ENCODE results near the gene SHD.
A peak's percentile ranks its signal among the peaks of the same experiment; 100 is the strongest.

Gene SHD

GRCh38 chr19:4305659-4306058 lies 26.6 kb downstream of the SHD start:
- Histone ChIP-seq H3K9ac (ENCODE audit: low read length) (no peak overlapping the region), H4K12ac (ENCODE audit: low read depth, low read length) (no peak overlapping the region), H3K23ac (ENCODE audit: low read length) (no peak overlapping the region), H3K79me1 (ENCODE audit: low read length) (peaks cover 7% of the 10 kb centered on the region), H3K4me1 (ENCODE audit: control insufficient read depth in 1 of 2, insufficient read depth in 2 of 2, low read length in 2 of 2) (peaks cover 14 to 17% of the 10 kb centered on the region in 2 experiments), H3K27ac (ENCODE audit: low read depth, low read length) (no peak overlapping the region), H3K36me3 (ENCODE audit: control insufficient read depth in 1 of 2, insufficient read depth in 2 of 2, low read length in 2 of 2) (peaks cover 2 to 5% of the 10 kb centered on the region in 2 experiments), H2BK12ac (ENCODE audit: low read length) (no peak overlapping the region), H2AFZ (ENCODE audit: insufficient read depth, low read length, poor library complexity) (no peak overlapping the region), H3K9me3 (ENCODE audit: insufficient read depth, low read depth, low read length) (peaks cover 3% of the 10 kb centered on the region), H2AK5ac (ENCODE audit: low read length) (no peak overlapping the region), H4K8ac (ENCODE audit: low read depth, low read length) (no peak overlapping the region), H4K91ac (ENCODE audit: low read depth, low read length) (no peak overlapping the region), H3K4me3 (ENCODE audit: low read depth, low read length) (peak overlapping the region; percentile 53), H3K18ac (ENCODE audit: low read length) (no peak overlapping the region), H3K4me2 (ENCODE audit: low read length) (no peak overlapping the region), H3K27me3 (ENCODE audit: insufficient read depth, low read length) (no peaks in the 10 kb centered on the region), H3K4ac (ENCODE audit: low read depth, low read length) (no peak overlapping the region), H3K79me2 (ENCODE audit: control insufficient read depth, insufficient read depth, low read length, poor library complexity) (no peaks in the 10 kb centered on the region), H3K14ac (ENCODE audit: low read length) (no peak overlapping the region), H2BK5ac (ENCODE audit: low read depth, low read length, poor library complexity) (no peak overlapping the region), H2BK120ac (ENCODE audit: insufficient read depth, low read length, poor library complexity) (no peak overlapping the region)
- no CpG with 5 or more reads among the region's 16 CpGs for WGBS (ENCODE audit: extremely low coverage, insufficient coverage, insufficient read length)
- DNase-seq = no peak

GRCh38 chr19:4310247-4311121 lies 31.4 kb downstream of the SHD start:
- H2BK5ac ChIP-seq (ENCODE audit: low read depth, low read length, poor library complexity) = no peak overlapping the region
- H2BK120ac ChIP-seq (ENCODE audit: insufficient read depth, low read length, poor library complexity) = no peak overlapping the region
- WGBS (ENCODE audit: extremely low coverage, insufficient coverage, insufficient read length) = no CpG with 5 or more reads among the region's 22 CpGs
- H3K79me2 ChIP-seq (ENCODE audit: control insufficient read depth, insufficient read depth, low read length, poor library complexity) = no peaks in the 10 kb centered on the region
- H2AK5ac ChIP-seq (ENCODE audit: low read length) = no peak overlapping the region
- no peak overlapping the region for H4K12ac ChIP-seq (ENCODE audit: low read depth, low read length)
- no peak overlapping the region for H3K4me3 ChIP-seq (ENCODE audit: low read depth, low read length)
- no peak overlapping the region for H3K18ac ChIP-seq (ENCODE audit: low read length)
- H3K9ac ChIP-seq (ENCODE audit: low read length) = no peak overlapping the region
- H3K27ac ChIP-seq (ENCODE audit: low read depth, low read length) = no peak overlapping the region
- no peaks in the 10 kb centered on the region for H3K79me1 ChIP-seq (ENCODE audit: low read length)
- no peak overlapping the region for H3K4ac ChIP-seq (ENCODE audit: low read depth, low read length)
- no peak overlapping the region for H4K91ac ChIP-seq (ENCODE audit: low read depth, low read length)
- no peak overlapping the region for H3K14ac ChIP-seq (ENCODE audit: low read length)
- no peak overlapping the region for H2BK12ac ChIP-seq (ENCODE audit: low read length)
- peaks cover 6% of the 10 kb centered on the region for H3K9me3 ChIP-seq (ENCODE audit: insufficient read depth, low read depth, low read length)
- DNase-seq = peak in 1 of 2 donors; percentile 51
- H4K8ac ChIP-seq (ENCODE audit: low read depth, low read length) = no peak overlapping the region
- H3K4me1 ChIP-seq (ENCODE audit: control insufficient read depth in 1 of 2, insufficient read depth in 2 of 2, low read length in 2 of 2) = no peaks in the 10 kb centered on the region
- H3K23ac ChIP-seq (ENCODE audit: low read length) = no peak overlapping the region
- H3K27me3 ChIP-seq (ENCODE audit: insufficient read depth, low read length) = no peaks in the 10 kb centered on the region
- no peak overlapping the region for H2AFZ ChIP-seq (ENCODE audit: insufficient read depth, low read length, poor library complexity)
- H3K4me2 ChIP-seq (ENCODE audit: low read length) = no peak overlapping the region
- H3K36me3 ChIP-seq (ENCODE audit: control insufficient read depth in 1 of 2, insufficient read depth in 2 of 2, low read length in 2 of 2) = peaks cover 2 to 5% of the 10 kb centered on the region in 2 experiments

GRCh38 chr19:4313847-4314490 lies 34.9 kb downstream of the SHD start:
- Histone ChIP-seq H3K27me3 (ENCODE audit: insufficient read depth, low read length) (no peaks in the 10 kb centered on the region), H4K8ac (ENCODE audit: low read depth, low read length) (no peak overlapping the region), H3K4ac (ENCODE audit: low read depth, low read length) (no peak overlapping the region), H3K18ac (ENCODE audit: low read length) (no peak overlapping the region), H3K23ac (ENCODE audit: low read length) (no peak overlapping the region), H3K9me3 (ENCODE audit: insufficient read depth, low read depth, low read length) (peaks cover 4% of the 10 kb centered on the region), H3K36me3 (ENCODE audit: control insufficient read depth in 1 of 2, insufficient read depth in 2 of 2, low read length in 2 of 2) (peaks cover 2 to 3% of the 10 kb centered on the region in 2 experiments), H2BK12ac (ENCODE audit: low read length) (no peak overlapping the region), H2BK5ac (ENCODE audit: low read depth, low read length, poor library complexity) (no peak overlapping the region), H4K91ac (ENCODE audit: low read depth, low read length) (no peak overlapping the region), H3K9ac (ENCODE audit: low read length) (no peak overlapping the region), H2AFZ (ENCODE audit: insufficient read depth, low read length, poor library complexity) (no peak overlapping the region), H3K4me2 (ENCODE audit: low read length) (no peak overlapping the region), H3K4me1 (ENCODE audit: control insufficient read depth in 1 of 2, insufficient read depth in 2 of 2, low read length in 2 of 2) (no peaks in the 10 kb centered on the region), H3K27ac (ENCODE audit: low read depth, low read length) (no peak overlapping the region), H2BK120ac (ENCODE audit: insufficient read depth, low read length, poor library complexity) (no peak overlapping the region), H3K14ac (ENCODE audit: low read length) (no peak overlapping the region), H4K12ac (ENCODE audit: low read depth, low read length) (no peak overlapping the region), H2AK5ac (ENCODE audit: low read length) (no peak overlapping the region), H3K79me1 (ENCODE audit: low read length) (no peaks in the 10 kb centered on the region), H3K4me3 (ENCODE audit: low read depth, low read length) (no peak overlapping the region), H3K79me2 (ENCODE audit: control insufficient read depth, insufficient read depth, low read length, poor library complexity) (no peaks in the 10 kb centered on the region)
- no peak for DNase-seq
- WGBS (ENCODE audit: extremely low coverage, insufficient coverage, insufficient read length) = no CpG with 5 or more reads among the region's 12 CpGs

GRCh38 chr19:4316956-4317355 lies 37.9 kb downstream of the SHD start:
- Histone ChIP-seq H3K4me3 (ENCODE audit: low read depth, low read length) (no peak overlapping the region), H4K8ac (ENCODE audit: low read depth, low read length) (no peak overlapping the region), H3K4me1 (ENCODE audit: control insufficient read depth in 1 of 2, insufficient read depth in 2 of 2, low read length in 2 of 2) (no peaks in the 10 kb centered on the region), H2AK5ac (ENCODE audit: low read length) (no peak overlapping the region), H3K36me3 (ENCODE audit: control insufficient read depth in 1 of 2, insufficient read depth in 2 of 2, low read length in 2 of 2) (no peaks in the 10 kb centered on the region), H3K9me3 (ENCODE audit: insufficient read depth, low read depth, low read length) (peaks cover 6% of the 10 kb centered on the region), H3K14ac (ENCODE audit: low read length) (no peak overlapping the region), H3K23ac (ENCODE audit: low read length) (no peak overlapping the region), H3K27ac (ENCODE audit: low read depth, low read length) (no peak overlapping the region), H3K79me2 (ENCODE audit: control insufficient read depth, insufficient read depth, low read length, poor library complexity) (no peaks in the 10 kb centered on the region), H3K79me1 (ENCODE audit: low read length) (no peaks in the 10 kb centered on the region), H2BK5ac (ENCODE audit: low read depth, low read length, poor library complexity) (no peak overlapping the region), H3K27me3 (ENCODE audit: insufficient read depth, low read length) (no peaks in the 10 kb centered on the region), H2AFZ (ENCODE audit: insufficient read depth, low read length, poor library complexity) (no peak overlapping the region), H3K4me2 (ENCODE audit: low read length) (no peak overlapping the region), H2BK12ac (ENCODE audit: low read length) (no peak overlapping the region), H3K9ac (ENCODE audit: low read length) (no peak overlapping the region), H4K91ac (ENCODE audit: low read depth, low read length) (no peak overlapping the region), H2BK120ac (ENCODE audit: insufficient read depth, low read length, poor library complexity) (no peak overlapping the region), H4K12ac (ENCODE audit: low read depth, low read length) (no peak overlapping the region), H3K18ac (ENCODE audit: low read length) (no peak overlapping the region), H3K4ac (ENCODE audit: low read depth, low read length) (no peak overlapping the region)
- no CpG with 5 or more reads among the region's 9 CpGs for WGBS (ENCODE audit: extremely low coverage, insufficient coverage, insufficient read length)
- no peak for DNase-seq
